GM19397 (cell line): ENCODE results near the gene PARD3.

Source experiments
- ATAC-seq: cut with Tn5 transposase; IDR thresholded peaks from one replicate; pipeline ENCODE4 v1.9.1; 2021; ENCODE audit warnings: mild to moderate bottlenecking, moderate library complexity; ENCODE audit not compliant: unreplicated experiment

Gene PARD3

GRCh38 chr10:34102893-34103506, 712.1 kb downstream of the PARD3 start:
- ATAC-seq = no peak

GRCh38 chr10:34102237-34102673, 712.8 kb downstream of the PARD3 start:
- ATAC-seq = no peak

- no peak for ATAC-seq
Observed at GRCh38 chr10:34101001-34101400, 714.1 kb downstream of the PARD3 start.

- ATAC-seq = peak; percentile 52
Observed at GRCh38 chr10:34098821-34099567, 716.1 kb downstream of the PARD3 start.

- no peak for ATAC-seq
Observed at GRCh38 chr10:34097682-34098081, 717.4 kb downstream of the PARD3 start.

GRCh38 chr10:34094961-34095360, 720.1 kb downstream of the PARD3 start:
- no peak for ATAC-seq

GRCh38 chr10:34094146-34094696, 720.9 kb downstream of the PARD3 start:
- no peak for ATAC-seq

- ATAC-seq = no peak
Observed at GRCh38 chr10:34092891-34093290, 722.2 kb downstream of the PARD3 start.

GRCh38 chr10:34091635-34092195, 723.4 kb downstream of the PARD3 start:
- ATAC-seq = no peak

- ATAC-seq = no peak
Observed at GRCh38 chr10:34089253-34089652, 725.8 kb downstream of the PARD3 start.

- no peak for ATAC-seq
Observed at GRCh38 chr10:34088208-34088794, 726.8 kb downstream of the PARD3 start.

- no peak for ATAC-seq
Observed at GRCh38 chr10:34087095-34087418, 728.0 kb downstream of the PARD3 start.

GRCh38 chr10:34083567-34083966, 731.5 kb downstream of the PARD3 start:
- no peak for ATAC-seq

- ATAC-seq = no peak
Observed at GRCh38 chr10:34081948-34082347, 733.1 kb downstream of the PARD3 start.

GRCh38 chr10:34081347-34081743, 733.8 kb downstream of the PARD3 start:
- ATAC-seq = no peak

- no peak for ATAC-seq
Observed at GRCh38 chr10:34080485-34081346, 734.4 kb downstream of the PARD3 start.

GRCh38 chr10:34079702-34080484, 735.2 kb downstream of the PARD3 start:
- ATAC-seq = no peak

GRCh38 chr10:34078745-34079470, 736.2 kb downstream of the PARD3 start:
- no peak for ATAC-seq

GRCh38 chr10:34078017-34078744, 736.9 kb downstream of the PARD3 start:
- ATAC-seq = no peak
